ENCODE results near the gene CDK14. TPM values are rescaled to one million over a fixed set of nuclear protein-coding genes. Genes with fewer than 3 reads are reported as not detected.

The CDK14 gene
- total RNA-seq, 5 donors from 2014 or later (not counting 1 experiment from before 2014, with no cell fraction given): 0.86 to 6.6 (median 1.6) TPM

DNA sequence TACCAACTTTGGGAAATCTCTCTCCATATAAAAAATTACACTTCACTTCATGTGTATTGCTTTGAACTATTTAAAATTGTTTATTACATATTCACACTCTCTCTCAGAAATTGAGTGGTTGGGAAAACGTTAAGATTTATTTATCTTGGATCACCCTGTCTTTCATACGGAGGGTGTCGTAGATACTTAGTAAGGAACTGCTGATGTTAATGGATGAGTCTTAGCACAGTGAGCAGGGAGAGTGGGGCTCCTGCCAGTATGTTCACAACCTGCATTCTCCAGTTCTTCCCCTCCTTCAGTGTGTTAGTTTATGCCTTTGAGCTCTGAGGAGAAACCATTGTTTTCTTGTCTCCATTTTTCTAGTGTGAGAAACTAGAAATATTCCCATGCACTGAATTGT is 67.1 kb downstream of the CDK14 start:
- H3K4me1 Mint-ChIP-seq: no peaks in the 10 kb centered on the region
- Histone ChIP-seq H3K36me3 (ENCODE audit: control insufficient read depth in 2 of 2, extremely low read depth in 1 of 2, insufficient read depth in 1 of 2, low read length in 1 of 2) (no peaks in the 10 kb centered on the region), H3K27ac (ENCODE audit: low read length) (no peak overlapping the region), H3K27me3 (replicated peaks in 1 of 2; ENCODE audit: control insufficient read depth in 2 of 2, extremely low read depth in 1 of 2, insufficient read depth in 2 of 2, low read length in 1 of 2) (no peaks in the 10 kb centered on the region), H3K9me3 (no peaks in the 10 kb centered on the region), H3K4me3 (ENCODE audit: control insufficient read depth in 1 of 2, extremely low read depth in 1 of 2, low read length in 1 of 2) (no peak overlapping the region), H3K4me1 (ENCODE audit: control insufficient read depth in 1 of 2, extremely low read depth in 1 of 2, insufficient read depth in 2 of 2, low read length in 2 of 2) (no peaks in the 10 kb centered on the region)
- no peak overlapping the region for H3K27ac Mint-ChIP-seq
- no CpG with 5 or more reads among the region's 3 CpGs for WGBS (ENCODE audit: insufficient coverage)
- ChIA-PET CTCF (no interaction called here), POLR2A (no interaction called here)
- H3K36me3 Mint-ChIP-seq: no peaks in the 10 kb centered on the region
- H3K9me3 Mint-ChIP-seq: peaks cover 0 to 9% (median 4%) of the 10 kb centered on the region in 3 donors
- no peak overlapping the region for H3K4me3 Mint-ChIP-seq
- DNase-seq: no peak
- H3K27me3 Mint-ChIP-seq: no peaks in the 10 kb centered on the region
- ATAC-seq (replicated peaks in 1 of 4): no peak

DNA sequence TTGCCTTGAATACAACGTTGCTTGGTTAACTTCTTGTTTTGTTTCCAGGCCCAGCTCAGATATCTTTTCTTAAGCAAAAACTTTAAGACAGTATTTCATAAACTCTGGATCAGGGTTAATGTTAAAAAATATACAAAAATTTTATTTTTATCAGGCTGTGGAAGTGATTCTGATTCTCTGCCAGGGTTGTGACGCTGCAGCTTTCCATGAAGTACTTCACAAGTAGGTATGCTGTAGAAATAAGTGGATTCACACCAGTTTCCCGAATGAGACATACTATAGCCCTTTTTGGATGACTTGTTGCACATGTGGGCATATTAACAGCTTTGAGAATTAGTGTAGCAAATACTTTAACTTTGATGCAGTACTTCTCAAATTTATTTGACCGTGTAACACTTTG is 70.1 kb downstream of the CDK14 start:
- H3K4me1 Mint-ChIP-seq: no peaks in the 10 kb centered on the region
- ChIA-PET CTCF (no interaction called here), POLR2A (no interaction called here)
- Histone ChIP-seq H3K27me3 (replicated peaks in 1 of 2; ENCODE audit: control insufficient read depth in 2 of 2, extremely low read depth in 1 of 2, insufficient read depth in 2 of 2, low read length in 1 of 2) (no peaks in the 10 kb centered on the region), H3K27ac (ENCODE audit: low read length) (no peak overlapping the region), H3K9me3 (no peaks in the 10 kb centered on the region), H3K4me3 (ENCODE audit: control insufficient read depth in 1 of 2, extremely low read depth in 1 of 2, low read length in 1 of 2) (no peak overlapping the region), H3K36me3 (ENCODE audit: control insufficient read depth in 2 of 2, extremely low read depth in 1 of 2, insufficient read depth in 1 of 2, low read length in 1 of 2) (no peaks in the 10 kb centered on the region), H3K4me1 (ENCODE audit: control insufficient read depth in 1 of 2, extremely low read depth in 1 of 2, insufficient read depth in 2 of 2, low read length in 2 of 2) (no peaks in the 10 kb centered on the region)
- ATAC-seq (replicated peaks in 1 of 4) (no peak), DNase-seq (no peak)
- H3K27ac Mint-ChIP-seq: no peak overlapping the region
- no peaks in the 10 kb centered on the region for H3K36me3 Mint-ChIP-seq
- 80% methylated on average over 3 of the region's 4 CpGs for WGBS (ENCODE audit: insufficient coverage)
- no peaks in the 10 kb centered on the region for H3K27me3 Mint-ChIP-seq
- H3K4me3 Mint-ChIP-seq: no peak overlapping the region
- peaks cover 0 to 4% (median 0%) of the 10 kb centered on the region in 3 donors for H3K9me3 Mint-ChIP-seq

DNA sequence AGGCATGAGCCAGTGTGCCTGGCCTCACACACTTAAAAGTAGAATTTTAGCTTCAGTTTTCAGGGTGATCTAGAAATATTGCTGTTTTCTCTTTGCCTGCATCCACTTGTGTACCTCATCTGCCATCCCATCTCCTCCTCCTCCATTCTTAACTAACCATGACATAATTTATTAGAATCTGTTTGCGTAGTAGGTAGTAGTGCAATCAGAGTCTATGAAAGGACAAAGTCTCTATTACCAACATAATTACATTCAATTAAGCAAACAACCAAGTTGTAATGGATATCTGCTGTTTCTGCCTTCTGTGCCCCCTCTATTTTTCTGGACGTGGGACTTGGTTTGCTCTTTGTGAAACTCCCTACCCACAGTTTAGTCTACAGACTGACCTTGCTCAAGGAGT is 72.9 kb downstream of the CDK14 start:
- ATAC-seq (replicated peaks in 1 of 4) (no peak), DNase-seq (no peak)
- Mint-ChIP-seq H3K27ac (no peak overlapping the region), H3K27me3 (no peaks in the 10 kb centered on the region), H3K4me1 (no peaks in the 10 kb centered on the region), H3K4me3 (no peak overlapping the region), H3K36me3 (no peaks in the 10 kb centered on the region), H3K9me3 (peaks cover 0 to 4% (median 0%) of the 10 kb centered on the region in 3 donors)
- Histone ChIP-seq H3K4me3 (ENCODE audit: control insufficient read depth in 1 of 2, extremely low read depth in 1 of 2, low read length in 1 of 2) (no peak overlapping the region), H3K27me3 (replicated peaks in 1 of 2; ENCODE audit: control insufficient read depth in 2 of 2, extremely low read depth in 1 of 2, insufficient read depth in 2 of 2, low read length in 1 of 2) (no peaks in the 10 kb centered on the region), H3K4me1 (ENCODE audit: control insufficient read depth in 1 of 2, extremely low read depth in 1 of 2, insufficient read depth in 2 of 2, low read length in 2 of 2) (no peaks in the 10 kb centered on the region), H3K36me3 (ENCODE audit: control insufficient read depth in 2 of 2, extremely low read depth in 1 of 2, insufficient read depth in 1 of 2, low read length in 1 of 2) (no peaks in the 10 kb centered on the region), H3K27ac (ENCODE audit: low read length) (no peak overlapping the region), H3K9me3 (no peaks in the 10 kb centered on the region)
- POLR2A ChIA-PET: no interaction called here
- no CpG with 5 or more reads among the region's 2 CpGs for WGBS (ENCODE audit: insufficient coverage)
- CTCF ChIA-PET: no interaction called here

DNA sequence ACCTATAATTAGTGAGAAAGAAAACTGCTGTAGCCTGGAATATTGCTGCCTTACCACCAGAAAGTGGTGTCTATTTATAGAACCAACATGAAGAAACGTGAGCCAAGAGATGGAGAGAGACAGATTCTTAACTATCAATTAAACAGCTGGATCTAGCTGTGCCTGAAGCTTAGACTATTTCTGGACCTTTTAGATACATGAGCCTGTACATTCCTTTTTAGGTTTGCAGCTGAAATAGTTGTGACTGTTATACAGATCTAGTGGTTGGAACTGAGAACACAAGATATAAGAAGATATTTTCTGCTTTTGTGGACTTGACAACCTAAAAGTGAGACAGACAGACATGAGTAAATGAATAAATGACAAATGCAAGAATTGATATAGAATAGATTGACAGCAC is 73.4 kb downstream of the CDK14 start:
- DNase-seq (no peak), ATAC-seq (replicated peaks in 1 of 4) (no peak)
- ChIA-PET CTCF (no interaction called here), POLR2A (no interaction called here)
- no peak overlapping the region for H3K27ac Mint-ChIP-seq
- no peaks in the 10 kb centered on the region for H3K4me1 Mint-ChIP-seq
- no peaks in the 10 kb centered on the region for H3K9me3 ChIP-seq
- no peak overlapping the region for H3K4me3 ChIP-seq (ENCODE audit: control insufficient read depth in 1 of 2, extremely low read depth in 1 of 2, low read length in 1 of 2)
- H3K27me3 ChIP-seq (replicated peaks in 1 of 2; ENCODE audit: control insufficient read depth in 2 of 2, extremely low read depth in 1 of 2, insufficient read depth in 2 of 2, low read length in 1 of 2): no peaks in the 10 kb centered on the region
- no CpG with 5 or more reads among the region's 1 CpG for WGBS (ENCODE audit: insufficient coverage)
- no peak overlapping the region for H3K4me3 Mint-ChIP-seq
- no peaks in the 10 kb centered on the region for H3K4me1 ChIP-seq (ENCODE audit: control insufficient read depth in 1 of 2, extremely low read depth in 1 of 2, insufficient read depth in 2 of 2, low read length in 2 of 2)
- peaks cover 0 to 4% (median 0%) of the 10 kb centered on the region in 3 donors for H3K9me3 Mint-ChIP-seq
- no peaks in the 10 kb centered on the region for H3K36me3 ChIP-seq (ENCODE audit: control insufficient read depth in 2 of 2, extremely low read depth in 1 of 2, insufficient read depth in 1 of 2, low read length in 1 of 2)
- H3K27me3 Mint-ChIP-seq: no peaks in the 10 kb centered on the region
- H3K36me3 Mint-ChIP-seq: no peaks in the 10 kb centered on the region
- H3K27ac ChIP-seq (ENCODE audit: low read length): no peak overlapping the region

DNA sequence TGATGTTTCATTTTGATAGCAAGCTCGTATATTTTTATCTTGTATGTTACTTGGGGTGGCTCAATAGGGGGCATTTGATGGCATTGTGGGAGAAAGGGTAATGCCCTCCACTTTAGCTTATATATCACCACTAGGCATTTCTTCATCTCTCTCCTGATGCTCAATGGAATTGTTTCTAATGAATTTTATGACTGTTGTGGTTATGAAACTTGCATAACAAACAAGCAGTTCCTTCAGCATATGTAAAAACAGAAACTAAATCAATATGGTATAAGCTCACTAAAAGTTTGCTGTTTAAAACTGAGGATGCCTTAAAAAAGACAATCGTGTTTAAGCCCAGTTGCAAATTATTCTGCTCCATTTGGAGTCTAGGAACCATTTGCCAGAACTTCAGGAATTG is 75.5 kb downstream of the CDK14 start:
- Histone ChIP-seq H3K4me1 (ENCODE audit: control insufficient read depth in 1 of 2, extremely low read depth in 1 of 2, insufficient read depth in 2 of 2, low read length in 2 of 2) (no peaks in the 10 kb centered on the region), H3K9me3 (no peaks in the 10 kb centered on the region), H3K36me3 (ENCODE audit: control insufficient read depth in 2 of 2, extremely low read depth in 1 of 2, insufficient read depth in 1 of 2, low read length in 1 of 2) (no peaks in the 10 kb centered on the region), H3K27ac (ENCODE audit: low read length) (no peak overlapping the region), H3K4me3 (ENCODE audit: control insufficient read depth in 1 of 2, extremely low read depth in 1 of 2, low read length in 1 of 2) (no peak overlapping the region), H3K27me3 (replicated peaks in 1 of 2; ENCODE audit: control insufficient read depth in 2 of 2, extremely low read depth in 1 of 2, insufficient read depth in 2 of 2, low read length in 1 of 2) (no peaks in the 10 kb centered on the region)
- H3K27me3 Mint-ChIP-seq: no peaks in the 10 kb centered on the region
- no peaks in the 10 kb centered on the region for H3K36me3 Mint-ChIP-seq
- no peak for ATAC-seq (replicated peaks in 1 of 4)
- H3K4me3 Mint-ChIP-seq: no peak overlapping the region
- ChIA-PET POLR2A (interaction anchor here in 1 of 2 donors (0.7 kb wide), 1 partner anchor 41 kb away, joined by 11 read pairs; no protein-coding TSS in a partner anchor), CTCF (interaction anchor here in 1 of 2 donors (0.6 kb wide), 1 partner anchor 41 kb away, joined by 3 read pairs; no protein-coding TSS in a partner anchor)
- DNase-seq: no peak
- WGBS (ENCODE audit: insufficient coverage): 54% methylated on average over 1 of the region's 2 CpGs
- H3K4me1 Mint-ChIP-seq: no peaks in the 10 kb centered on the region
- H3K9me3 Mint-ChIP-seq: peaks cover 0 to 8% (median 0%) of the 10 kb centered on the region in 3 donors
- H3K27ac Mint-ChIP-seq: no peak overlapping the region

DNA sequence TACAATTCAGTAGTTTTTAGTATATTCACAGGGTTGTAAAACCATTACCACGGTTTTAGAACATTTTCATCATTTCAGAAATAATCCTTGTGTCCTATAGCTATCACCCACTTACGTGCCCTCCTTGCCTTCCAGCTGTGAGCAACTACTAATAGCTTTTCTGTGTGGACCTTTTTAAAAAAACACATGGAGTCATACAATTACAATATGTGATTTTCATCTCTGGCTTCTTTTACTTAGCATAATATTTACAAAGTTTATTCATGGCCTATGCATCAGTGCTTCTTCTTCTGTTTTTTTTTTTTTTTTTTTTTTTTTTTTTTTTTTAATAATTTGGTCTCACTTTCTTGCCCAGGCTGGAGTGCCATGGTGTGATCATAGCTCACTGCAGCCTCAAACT is 76.1 kb downstream of the CDK14 start:
- Mint-ChIP-seq H3K4me1 (no peaks in the 10 kb centered on the region), H3K27ac (no peak overlapping the region), H3K36me3 (no peaks in the 10 kb centered on the region), H3K4me3 (no peak overlapping the region), H3K9me3 (peaks cover 0 to 8% (median 0%) of the 10 kb centered on the region in 3 donors), H3K27me3 (no peaks in the 10 kb centered on the region)
- Histone ChIP-seq H3K27ac (ENCODE audit: low read length) (no peak overlapping the region), H3K4me1 (ENCODE audit: control insufficient read depth in 1 of 2, extremely low read depth in 1 of 2, insufficient read depth in 2 of 2, low read length in 2 of 2) (no peaks in the 10 kb centered on the region), H3K9me3 (no peaks in the 10 kb centered on the region), H3K27me3 (replicated peaks in 1 of 2; ENCODE audit: control insufficient read depth in 2 of 2, extremely low read depth in 1 of 2, insufficient read depth in 2 of 2, low read length in 1 of 2) (no peaks in the 10 kb centered on the region), H3K36me3 (ENCODE audit: control insufficient read depth in 2 of 2, extremely low read depth in 1 of 2, insufficient read depth in 1 of 2, low read length in 1 of 2) (no peaks in the 10 kb centered on the region), H3K4me3 (ENCODE audit: control insufficient read depth in 1 of 2, extremely low read depth in 1 of 2, low read length in 1 of 2) (no peak overlapping the region)
- POLR2A ChIA-PET: interaction anchor here in 1 of 2 donors (0.7 kb wide), 1 partner anchor 41 kb away, joined by 11 read pairs; no protein-coding TSS in a partner anchor
- ATAC-seq (replicated peaks in 1 of 4): no peak
- CTCF ChIA-PET: no interaction called here
- no peak for DNase-seq
- WGBS (ENCODE audit: insufficient coverage): 66% methylated on average over 2 of the region's 2 CpGs

DNA sequence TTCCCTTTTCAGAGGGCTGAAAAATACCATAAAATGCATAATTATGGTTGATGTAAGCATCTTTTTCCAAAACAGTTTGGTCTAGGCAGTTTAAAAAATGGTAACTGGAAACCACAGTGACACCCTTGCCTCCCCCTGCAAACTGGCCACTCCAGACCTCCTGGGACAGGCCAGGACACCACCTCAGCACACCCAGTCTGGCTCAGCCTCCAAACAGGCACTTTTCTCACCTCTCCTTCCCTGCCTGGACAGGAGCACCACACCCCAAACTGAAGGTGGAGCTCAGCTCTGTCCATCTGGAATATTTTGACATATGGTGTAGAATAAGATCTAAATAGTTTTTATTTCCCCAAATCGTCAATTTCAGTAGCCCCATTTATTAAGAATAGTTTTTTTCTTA is 78.5 kb downstream of the CDK14 start:
- Mint-ChIP-seq H3K9me3 (peaks cover 0 to 4% (median 0%) of the 10 kb centered on the region in 3 donors), H3K36me3 (no peaks in the 10 kb centered on the region), H3K27ac (no peak overlapping the region), H3K4me3 (no peak overlapping the region), H3K27me3 (no peaks in the 10 kb centered on the region), H3K4me1 (no peaks in the 10 kb centered on the region)
- H3K4me3 ChIP-seq (ENCODE audit: control insufficient read depth in 1 of 2, extremely low read depth in 1 of 2, low read length in 1 of 2): no peak overlapping the region
- no peaks in the 10 kb centered on the region for H3K36me3 ChIP-seq (ENCODE audit: control insufficient read depth in 2 of 2, extremely low read depth in 1 of 2, insufficient read depth in 1 of 2, low read length in 1 of 2)
- ATAC-seq (replicated peaks in 1 of 4) (no peak), DNase-seq (no peak)
- no peaks in the 10 kb centered on the region for H3K27me3 ChIP-seq (replicated peaks in 1 of 2; ENCODE audit: control insufficient read depth in 2 of 2, extremely low read depth in 1 of 2, insufficient read depth in 2 of 2, low read length in 1 of 2)
- POLR2A ChIA-PET: no interaction called here
- no peaks in the 10 kb centered on the region for H3K4me1 ChIP-seq (ENCODE audit: control insufficient read depth in 1 of 2, extremely low read depth in 1 of 2, insufficient read depth in 2 of 2, low read length in 2 of 2)
- CTCF ChIA-PET: no interaction called here
- no peaks in the 10 kb centered on the region for H3K9me3 ChIP-seq
- H3K27ac ChIP-seq (ENCODE audit: low read length): no peak overlapping the region
- no CpG with 5 or more reads among the region's 1 CpG for WGBS (ENCODE audit: insufficient coverage)
